Activated T-cell treated with anti-CD3 and anti-CD28 coated beads, Interleukin-2, amount 50 U/mL, for 4 hours (primary cell): ENCODE results near the gene HEMK1. TPM values are rescaled to one million over a fixed set of nuclear protein-coding genes. Genes with fewer than 3 reads are reported as not detected.

ENCODE experiments used
- ATAC-seq, 2 donors: fragments of 200-7000 bp; cut with Tn5 transposase; one replicate each; pipeline ENCODE4 v1.10.0; 2021
- DNase-seq: peaks from one replicate; pipeline ENCODE4 v3.0.0-alpha.2; 2020
- H3K27me3 Mint-ChIP-seq: one replicate; pipeline ENCODE4 v1.8.0; 2021; ENCODE audit warnings: low read depth, mixed read lengths
- H3K36me3 Mint-ChIP-seq: one replicate; pipeline ENCODE4 v1.8.0; 2022; ENCODE audit warnings: mixed read lengths; ENCODE audit not compliant: insufficient read depth
- H3K4me1 Mint-ChIP-seq: one replicate; pipeline ENCODE4 v1.8.0; 2021; ENCODE audit warnings: low read depth, mixed read lengths
- H3K4me3 Mint-ChIP-seq: one replicate; pipeline ENCODE4 v1.8.0; 2021; ENCODE audit warnings: mild to moderate bottlenecking, moderate library complexity, mixed read lengths
- H3K9me3 Mint-ChIP-seq: one replicate; pipeline ENCODE4 v1.8.0; 2021; ENCODE audit warnings: mixed read lengths
- total RNA-seq, 3 donors: library from RNA; stranded (reverse); gene quantifications; one replicate each; pipeline ENCODE4 v1.2.1, GENCODE V29; 2021

Gene HEMK1
- total RNA-seq, 3 donors from 2014 or later, result 26.8 to 31.1 (median 27.4) TPM

- Mint-ChIP-seq H3K36me3 (peaks cover 11% of the 10 kb centered on the region), H3K27me3 (no peaks in the 10 kb centered on the region), H3K4me1 (peaks cover 65% of the 10 kb centered on the region), H3K4me3 (no peak overlapping the region), H3K9me3 (no peaks in the 10 kb centered on the region)
- no peak for ATAC-seq
- DNase-seq, result no peak
Measured at GRCh38 chr3:50577348-50577747, 8.0 kb downstream of the HEMK1 start.

GRCh38 chr3:50580683-50581458 is 11.5 kb downstream of the HEMK1 start:
- Mint-ChIP-seq H3K4me1 (peaks cover 55% of the 10 kb centered on the region), H3K4me3 (no peak overlapping the region), H3K27me3 (no peaks in the 10 kb centered on the region), H3K9me3 (no peaks in the 10 kb centered on the region), H3K36me3 (peaks cover 27% of the 10 kb centered on the region)
- ATAC-seq (peak; percentile 29 to 47), DNase-seq (no peak)

GRCh38 chr3:50581459-50581842 is 12.1 kb downstream of the HEMK1 start:
- ATAC-seq, result no peak
- H3K4me1 Mint-ChIP-seq, result peaks cover 52% of the 10 kb centered on the region
- peaks cover 27% of the 10 kb centered on the region for H3K36me3 Mint-ChIP-seq

GRCh38 chr3:50582083-50582482 is 12.8 kb downstream of the HEMK1 start:
- Mint-ChIP-seq H3K27me3 (no peaks in the 10 kb centered on the region), H3K36me3 (peaks cover 27% of the 10 kb centered on the region), H3K4me1 (peaks cover 53% of the 10 kb centered on the region), H3K4me3 (no peak overlapping the region), H3K9me3 (no peaks in the 10 kb centered on the region)
- ATAC-seq (no peak), DNase-seq (no peak)

More at GRCh38 chr3:50581459-50581842, 12.1 kb downstream of the HEMK1 start:
- H3K27me3 Mint-ChIP-seq, result no peaks in the 10 kb centered on the region
- no peaks in the 10 kb centered on the region for H3K9me3 Mint-ChIP-seq
- H3K4me3 Mint-ChIP-seq, result no peak overlapping the region
- no peak for DNase-seq

DNA sequence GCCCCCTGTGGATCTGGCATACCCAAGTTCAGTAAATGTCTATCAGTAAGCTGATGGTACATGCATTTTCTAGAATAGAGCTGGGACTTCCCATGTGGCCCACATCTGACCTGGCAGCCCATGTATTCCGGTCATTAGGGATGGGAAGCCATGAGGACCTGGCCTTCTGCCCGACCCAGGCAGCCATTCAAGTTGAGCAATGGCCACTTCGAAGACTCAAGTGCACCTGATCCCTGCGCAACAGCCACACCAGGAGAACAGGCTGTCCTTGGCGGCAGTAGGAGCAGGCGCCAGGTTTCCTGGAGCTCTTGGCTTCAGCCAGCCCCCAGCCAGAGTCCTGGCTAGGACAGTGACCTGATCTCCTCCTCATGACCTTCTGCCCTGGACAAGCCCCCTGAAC is 14.6 kb downstream of the HEMK1 start:
- Mint-ChIP-seq H3K36me3 (peaks cover 24% of the 10 kb centered on the region), H3K4me3 (no peak overlapping the region), H3K27me3 (no peaks in the 10 kb centered on the region), H3K9me3 (no peaks in the 10 kb centered on the region), H3K4me1 (peaks cover 70% of the 10 kb centered on the region)
- ATAC-seq, result no peak
- DNase-seq, result no peak

DNA sequence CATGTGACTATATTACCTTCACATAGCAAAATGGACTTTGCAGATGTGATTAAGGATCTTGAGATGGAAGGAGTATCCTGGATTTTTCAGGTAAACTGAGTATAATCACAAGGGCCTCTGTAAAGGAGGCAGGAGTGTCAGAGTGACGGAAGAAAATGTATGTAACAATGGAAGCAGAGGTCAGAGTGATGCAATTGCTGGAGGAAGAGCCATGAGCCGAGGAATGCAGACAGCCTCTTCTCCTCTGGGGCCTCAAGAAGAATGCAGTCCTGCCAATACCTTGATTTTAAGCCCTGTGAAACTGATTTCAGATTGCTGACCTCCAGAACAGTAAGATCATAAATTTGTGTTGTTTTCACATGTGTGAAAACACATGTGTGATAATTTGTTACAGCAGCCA is 15.1 kb downstream of the HEMK1 start:
- no peak overlapping the region for H3K4me3 Mint-ChIP-seq
- peaks cover 21% of the 10 kb centered on the region for H3K36me3 Mint-ChIP-seq
- no peaks in the 10 kb centered on the region for H3K9me3 Mint-ChIP-seq
- no peaks in the 10 kb centered on the region for H3K27me3 Mint-ChIP-seq
- DNase-seq (no peak), ATAC-seq (no peak)
- peaks cover 75% of the 10 kb centered on the region for H3K4me1 Mint-ChIP-seq

DNA sequence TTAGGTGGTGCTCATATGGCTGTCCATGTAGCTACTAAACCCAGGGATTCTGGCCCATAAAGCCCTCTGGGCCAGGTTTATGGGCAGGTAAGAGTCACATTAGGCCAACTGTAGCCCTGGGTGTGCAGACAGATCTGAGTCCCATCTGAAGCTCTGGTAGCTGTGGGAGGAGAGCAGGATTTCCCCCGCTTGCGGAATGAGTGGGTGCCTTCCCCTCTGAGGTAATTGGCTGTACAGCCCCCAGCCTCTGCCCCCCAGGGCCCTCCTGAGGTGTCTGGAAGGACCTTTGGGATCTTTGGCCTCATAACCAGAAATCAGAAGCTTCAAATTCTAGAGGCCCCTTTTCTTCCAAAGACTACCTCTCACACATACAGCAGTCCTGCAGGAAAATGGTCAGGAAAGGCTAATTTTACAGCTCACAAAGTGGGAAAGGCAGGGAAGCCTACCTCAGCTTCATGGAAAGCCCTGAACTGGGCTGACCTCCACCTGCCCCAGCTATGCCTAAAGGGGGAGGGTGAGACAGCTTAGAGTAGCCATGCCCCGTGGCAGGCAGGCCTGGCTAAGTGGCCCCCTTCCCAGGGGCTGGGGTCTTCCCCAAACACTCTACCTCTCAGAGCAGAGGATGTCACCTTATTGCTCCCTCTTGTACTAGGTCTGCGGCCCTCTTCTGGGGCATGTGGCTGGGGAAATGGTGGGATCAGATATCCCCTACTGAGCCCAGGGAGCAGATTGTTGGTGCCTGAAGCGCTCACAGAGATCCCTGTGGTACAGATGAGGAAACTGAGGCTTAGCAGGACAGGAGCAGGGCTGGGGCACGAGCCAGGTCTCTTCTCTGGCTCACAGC is 16.8 kb downstream of the HEMK1 start:
- H3K27me3 Mint-ChIP-seq, result no peaks in the 10 kb centered on the region
- no peak overlapping the region for H3K4me3 Mint-ChIP-seq
- no peaks in the 10 kb centered on the region for H3K9me3 Mint-ChIP-seq
- peaks cover 80% of the 10 kb centered on the region for H3K4me1 Mint-ChIP-seq
- no peak for DNase-seq
- peaks cover 17% of the 10 kb centered on the region for H3K36me3 Mint-ChIP-seq
- no peak for ATAC-seq

DNA sequence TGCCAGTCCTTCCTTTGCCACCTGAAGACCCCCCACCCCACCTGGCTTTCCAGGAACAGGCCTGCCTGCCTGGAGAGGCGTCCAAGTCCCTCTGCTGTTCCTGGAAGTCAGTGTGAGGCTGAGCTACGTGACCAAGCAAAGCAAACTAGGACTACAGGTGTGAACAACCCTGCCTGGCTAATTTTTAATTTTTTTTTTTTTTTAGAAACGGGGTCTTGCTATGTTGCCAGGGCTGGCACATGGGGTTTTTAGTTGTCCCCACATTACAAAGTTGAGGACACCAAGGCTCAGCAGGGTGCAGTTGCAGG is 17.4 kb downstream of the HEMK1 start:
- ATAC-seq (no peak), DNase-seq (no peak)
- Mint-ChIP-seq H3K4me3 (no peak overlapping the region), H3K4me1 (peaks cover 79% of the 10 kb centered on the region), H3K27me3 (no peaks in the 10 kb centered on the region), H3K9me3 (no peaks in the 10 kb centered on the region), H3K36me3 (peaks cover 17% of the 10 kb centered on the region)

- peaks cover 80% of the 10 kb centered on the region for H3K4me1 Mint-ChIP-seq
- no peak for DNase-seq
- no peaks in the 10 kb centered on the region for H3K9me3 Mint-ChIP-seq
- H3K36me3 Mint-ChIP-seq, result peaks cover 17% of the 10 kb centered on the region
- ATAC-seq, result no peak
- peak overlapping the region; percentile 27 for H3K4me3 Mint-ChIP-seq
- H3K27me3 Mint-ChIP-seq, result no peaks in the 10 kb centered on the region
Measured at GRCh38 chr3:50587373-50587772, 18.1 kb downstream of the HEMK1 start.

DNA sequence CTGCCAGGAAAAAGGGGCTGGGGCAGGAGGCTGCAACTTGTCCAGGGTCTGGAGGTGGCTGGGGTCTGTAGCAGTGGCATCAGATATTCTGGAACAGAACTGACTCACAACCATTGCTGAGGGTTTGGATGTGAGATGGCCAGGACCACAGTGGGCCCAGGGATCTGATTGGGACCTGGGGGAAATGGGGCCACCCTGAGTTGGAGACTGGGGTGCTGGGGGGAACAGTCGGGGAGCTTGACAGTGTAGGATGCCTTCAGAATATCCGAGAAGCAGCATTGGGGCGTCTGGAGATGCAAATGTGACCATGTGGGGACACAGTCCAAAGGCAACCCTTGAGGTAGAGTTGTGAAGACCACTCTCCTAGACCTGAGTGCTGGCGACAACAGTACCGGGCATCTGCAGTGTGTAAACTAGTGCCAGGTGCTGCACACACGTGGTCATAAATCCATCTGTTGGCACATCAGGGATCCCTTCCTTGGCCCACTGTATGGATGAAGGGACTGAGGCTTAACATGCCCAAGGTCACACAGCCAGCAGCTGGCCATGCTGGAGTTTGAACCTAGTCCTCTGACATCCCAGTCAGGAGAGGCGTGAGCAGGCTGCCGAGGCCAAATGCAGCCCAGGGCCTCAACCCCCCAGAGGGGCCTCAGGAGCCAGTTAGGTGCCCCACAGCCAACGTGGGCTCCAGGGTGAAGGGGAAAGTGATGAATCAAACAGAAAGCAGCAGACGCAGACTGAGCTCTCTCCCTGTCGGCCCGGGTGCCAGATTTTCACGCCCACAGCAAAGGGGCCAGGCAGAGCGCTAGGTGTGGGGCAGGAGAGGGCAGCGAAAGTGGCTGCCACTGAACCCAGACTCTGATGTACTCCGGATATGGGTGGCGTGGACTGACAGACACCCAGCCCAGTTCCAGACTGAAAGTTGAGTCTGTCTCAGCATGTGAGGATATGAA is 18.8 kb downstream of the HEMK1 start:
- H3K36me3 Mint-ChIP-seq, result peaks cover 16% of the 10 kb centered on the region
- DNase-seq (peak; percentile 61), ATAC-seq (peak; percentile 52 to 54)
- H3K4me1 Mint-ChIP-seq, result peaks cover 83% of the 10 kb centered on the region
- H3K9me3 Mint-ChIP-seq, result no peaks in the 10 kb centered on the region
- H3K27me3 Mint-ChIP-seq, result no peaks in the 10 kb centered on the region
- peak overlapping the region; percentile 55 for H3K4me3 Mint-ChIP-seq

- Mint-ChIP-seq H3K4me3 (peak overlapping the region; percentile 55), H3K4me1 (peaks cover 87% of the 10 kb centered on the region), H3K36me3 (peaks cover 11% of the 10 kb centered on the region), H3K9me3 (no peaks in the 10 kb centered on the region), H3K27me3 (no peaks in the 10 kb centered on the region)
- DNase-seq (no peak), ATAC-seq (no peak)
Measured at GRCh38 chr3:50588759-50589433, 19.6 kb downstream of the HEMK1 start.

GRCh38 chr3:50591196-50591741 is 21.9 kb downstream of the HEMK1 start:
- no peaks in the 10 kb centered on the region for H3K27me3 Mint-ChIP-seq
- H3K4me1 Mint-ChIP-seq, result peaks cover 90% of the 10 kb centered on the region
- ATAC-seq, result peak; percentile 3 to 6
- peaks cover 1% of the 10 kb centered on the region for H3K36me3 Mint-ChIP-seq
- H3K4me3 Mint-ChIP-seq, result peak overlapping the region; percentile 58
- no peak for DNase-seq
- H3K9me3 Mint-ChIP-seq, result no peaks in the 10 kb centered on the region

DNA sequence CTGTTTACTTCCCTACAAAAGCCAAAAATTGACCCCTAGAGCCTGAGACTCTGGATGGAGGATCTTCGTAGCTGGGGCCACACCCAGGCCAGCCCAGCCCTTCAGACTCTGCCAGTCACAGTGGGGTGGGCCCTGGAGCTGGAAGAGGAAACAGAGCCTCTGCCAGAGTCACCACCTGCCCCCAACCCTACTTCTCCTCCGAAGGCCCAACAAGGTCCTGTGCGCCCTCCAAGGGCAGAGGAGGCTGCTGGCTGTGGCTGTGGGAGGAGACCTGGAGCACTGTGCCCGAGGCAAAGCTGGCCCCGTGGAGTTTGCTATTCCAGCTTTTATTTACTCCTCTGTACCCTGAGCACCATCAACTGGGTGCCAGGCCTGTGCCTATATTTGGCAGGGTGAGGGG is 23.2 kb downstream of the HEMK1 start:
- H3K36me3 Mint-ChIP-seq, result no peaks in the 10 kb centered on the region
- peaks cover 81% of the 10 kb centered on the region for H3K4me1 Mint-ChIP-seq
- no peak for ATAC-seq
- peak overlapping the region; percentile 27 for H3K4me3 Mint-ChIP-seq
- no peaks in the 10 kb centered on the region for H3K27me3 Mint-ChIP-seq
- H3K9me3 Mint-ChIP-seq, result no peaks in the 10 kb centered on the region
- DNase-seq, result no peak
